Epithelial cell of umbilical artery (primary cell): ENCODE measurements around the gene YOD1. TPM values are rescaled to one million over a fixed set of nuclear protein-coding genes. Genes with fewer than 3 reads are reported as not detected.

ENCODE experiments used
- total RNA-seq: library from RNA; depleted of rRNA; stranded (reverse); fragments of >200 nt; gene quantifications from 2 replicates; pipeline ENCODE4 v1.2.3, GENCODE V29; 2014

YOD1 gene
- total RNA-seq = 6.8 and 8.4 TPM in 2 replicates

GRCh38 chr1:207051191-207051943 lies at the start of gene YOD1:
YOD1 (minus strand) TSS chr1:207051208; CDS start chr1:207051030, 178 bp downstream.

GRCh38 chr1:207088701-207089626 lies 38.0 kb upstream of the YOD1 start, which contains the start of gene C4BPB:
C4BPB (plus strand) TSS chr1:207088860; CDS start chr1:207089532, 672 bp downstream.

GRCh38 chr1:207052911-207053769 lies 2.1 kb upstream of the YOD1 start, which contains the start of gene PFKFB2:
PFKFB2 (plus strand) TSS chr1:207053275; CDS start chr1:207054718, 1,443 bp downstream.

GRCh38 chr1:207032528-207033017 lies 18.4 kb downstream of the YOD1 start, which contains the start of gene C1orf116:
C1orf116 (minus strand) TSS chr1:207032756; CDS start chr1:207027598, 5,158 bp downstream.

Other genes starting within 250 kb of the YOD1 start
- not detected in 2 replicates for gene IL20, start 185.6 kb downstream of the YOD1 start, total RNA-seq
- 0.15 TPM in 1 of 2 replicates, not detected in the other for gene IL24, start 153.8 kb downstream of the YOD1 start, total RNA-seq
- 0.32 TPM in 1 of 2 replicates, not detected in the other for gene FCMR, start 129.3 kb downstream of the YOD1 start, total RNA-seq
- gene PIGR, start 104.7 kb downstream of the YOD1 start, total RNA-seq = not detected in 2 replicates
- gene FCAMR, start 80.7 kb downstream of the YOD1 start, total RNA-seq = not detected in 2 replicates
- not detected in 2 replicates for gene C1orf116, start 18.5 kb downstream of the YOD1 start, total RNA-seq
- 1.4 and 1.6 TPM in 2 replicates for gene PFKFB2, start 2.1 kb upstream of the YOD1 start, total RNA-seq
- 0.32 TPM in 1 of 2 replicates, not detected in the other for gene C4BPB, start 37.7 kb upstream of the YOD1 start, total RNA-seq
- gene C4BPA, start 53.0 kb upstream of the YOD1 start, total RNA-seq = not detected in 2 replicates